Medulla oblongata (tissue), 1 donor: Measurements from ENCODE around the gene DMAP1.
"Not testable (repeated sequence)": the region's sequence is repeated elsewhere in the genome, so short reads cannot be mapped to it uniquely, and the experiment has no call there.

Experiments
- DNase-seq: peaks from one replicate; pipeline ENCODE4 v3.0.0-alpha.2; 2015; ENCODE audit errors: extremely low spot score

Gene DMAP1

GRCh38 chr1:44213222-44214112 is at the start of gene DMAP1:
TSS of gene DMAP1 (plus strand) at chr1:44213471. CDS start at chr1:44213754, 283 bp downstream.
- DNase-seq = peak; percentile 87

GRCh38 chr1:44168520-44169098 is 44.7 kb upstream of the DMAP1 start:
- no peak for DNase-seq

- DNase-seq = no peak
Observed at GRCh38 chr1:44170281-44170823, 42.9 kb upstream of the DMAP1 start.

GRCh38 chr1:44174630-44175029 is 38.6 kb upstream of the DMAP1 start:
- DNase-seq = no peak

- DNase-seq = no peak
Observed at GRCh38 chr1:44200336-44200735, 12.9 kb upstream of the DMAP1 start.

- DNase-seq = not testable (repeated sequence)
Observed at GRCh38 chr1:44206545-44206944, 6.7 kb upstream of the DMAP1 start.

- DNase-seq = peak; percentile 9
Observed at GRCh38 chr1:44208226-44208625, 5.0 kb upstream of the DMAP1 start.

- no peak for DNase-seq
Observed at GRCh38 chr1:44210595-44210994, 2.7 kb upstream of the DMAP1 start.

GRCh38 chr1:44212355-44213221 is 683 bp upstream of the DMAP1 start:
- no peak for DNase-seq

- peak; percentile 85 for DNase-seq
Observed at GRCh38 chr1:44217809-44218410, 4.6 kb downstream of the DMAP1 start.

GRCh38 chr1:44218503-44219300 is 5.4 kb downstream of the DMAP1 start:
- DNase-seq = no peak

GRCh38 chr1:44219301-44219626 is 6.0 kb downstream of the DMAP1 start:
- no peak for DNase-seq

- no peak for DNase-seq
Observed at GRCh38 chr1:44220001-44220751, 6.9 kb downstream of the DMAP1 start.

- DNase-seq = no peak
Observed at GRCh38 chr1:44220755-44221154, 7.5 kb downstream of the DMAP1 start.

- DNase-seq = no peak
Observed at GRCh38 chr1:44221769-44222168, 8.5 kb downstream of the DMAP1 start.

GRCh38 chr1:44222397-44223186 is 9.3 kb downstream of the DMAP1 start:
- DNase-seq = no peak

GRCh38 chr1:44223187-44223610 is 9.9 kb downstream of the DMAP1 start:
- DNase-seq = no peak

GRCh38 chr1:44225761-44226160 is 12.5 kb downstream of the DMAP1 start:
- no peak for DNase-seq

- DNase-seq = no peak
Observed at GRCh38 chr1:44227211-44227610, 13.9 kb downstream of the DMAP1 start.
